ENCODE measurements around the gene ZBTB20.

DNA sequence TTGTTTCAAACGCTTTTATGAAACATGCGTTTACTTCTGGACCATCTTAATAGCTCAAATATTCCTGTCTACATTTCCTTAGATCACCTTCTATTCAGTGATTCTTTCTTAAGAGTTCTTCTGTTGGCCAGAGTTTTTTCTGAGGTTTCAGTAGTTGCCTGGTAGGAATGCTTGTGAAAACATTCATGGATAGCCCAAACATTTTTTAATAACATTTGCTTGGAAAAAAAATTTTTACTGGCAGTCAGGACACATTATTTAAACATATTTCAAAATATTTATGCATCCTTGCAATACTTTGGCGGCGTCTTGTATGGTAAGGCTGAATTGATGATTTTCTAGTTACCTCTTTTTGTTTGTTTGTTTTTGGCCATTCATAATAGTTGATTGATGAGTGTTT lies 47.4 kb upstream of the ZBTB20 start:
- TF ChIP-seq, protein P1, sequence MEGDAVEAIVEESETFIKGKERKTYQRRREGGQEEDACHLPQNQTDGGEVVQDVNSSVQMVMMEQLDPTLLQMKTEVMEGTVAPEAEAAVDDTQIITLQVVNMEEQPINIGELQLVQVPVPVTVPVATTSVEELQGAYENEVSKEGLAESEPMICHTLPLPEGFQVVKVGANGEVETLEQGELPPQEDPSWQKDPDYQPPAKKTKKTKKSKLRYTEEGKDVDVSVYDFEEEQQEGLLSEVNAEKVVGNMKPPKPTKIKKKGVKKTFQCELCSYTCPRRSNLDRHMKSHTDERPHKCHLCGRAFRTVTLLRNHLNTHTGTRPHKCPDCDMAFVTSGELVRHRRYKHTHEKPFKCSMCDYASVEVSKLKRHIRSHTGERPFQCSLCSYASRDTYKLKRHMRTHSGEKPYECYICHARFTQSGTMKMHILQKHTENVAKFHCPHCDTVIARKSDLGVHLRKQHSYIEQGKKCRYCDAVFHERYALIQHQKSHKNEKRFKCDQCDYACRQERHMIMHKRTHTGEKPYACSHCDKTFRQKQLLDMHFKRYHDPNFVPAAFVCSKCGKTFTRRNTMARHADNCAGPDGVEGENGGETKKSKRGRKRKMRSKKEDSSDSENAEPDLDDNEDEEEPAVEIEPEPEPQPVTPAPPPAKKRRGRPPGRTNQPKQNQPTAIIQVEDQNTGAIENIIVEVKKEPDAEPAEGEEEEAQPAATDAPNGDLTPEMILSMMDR (IDR thresholded peaks at IDR 0.05 in 8 of 11, conservative IDR thresholded peaks at IDR 0.05 in 3 of 11): no peak
- no peak for TF ChIP-seq POLR2A (IDR thresholded peaks at IDR 0.05)

Measured in spleen (tissue), 7 donors.